GM19238 (cell line): ENCODE measurements around the gene FRRS1L.

Source experiments
- DNase-seq: peaks from one replicate; pipeline ENCODE4 v3.0.0; 2011; ENCODE audit warnings: low spot score; ENCODE audit not compliant: insufficient read length

The FRRS1L gene

GRCh38 chr9:109107402-109108240, 59.4 kb downstream of the FRRS1L start:
- no peak for DNase-seq

- DNase-seq = peak; percentile 11
Measured at GRCh38 chr9:109101810-109102209, 65.2 kb downstream of the FRRS1L start.

GRCh38 chr9:109101202-109101595, 65.8 kb downstream of the FRRS1L start:
- no peak for DNase-seq

GRCh38 chr9:109100543-109101201, 66.4 kb downstream of the FRRS1L start:
- DNase-seq = no peak

GRCh38 chr9:109098960-109099308, 68.1 kb downstream of the FRRS1L start:
- no peak for DNase-seq

GRCh38 chr9:109098171-109098959, 68.7 kb downstream of the FRRS1L start:
- no peak for DNase-seq

GRCh38 chr9:109097146-109097545, 69.9 kb downstream of the FRRS1L start:
- DNase-seq = no peak

GRCh38 chr9:109095321-109095720, 71.7 kb downstream of the FRRS1L start:
- no peak for DNase-seq

GRCh38 chr9:109094268-109094667, 72.8 kb downstream of the FRRS1L start:
- DNase-seq = no peak

- no peak for DNase-seq
Measured at GRCh38 chr9:109092587-109092986, 74.5 kb downstream of the FRRS1L start.

GRCh38 chr9:109092051-109092580, 74.9 kb downstream of the FRRS1L start:
- DNase-seq = no peak

- DNase-seq = no peak
Measured at GRCh38 chr9:109088221-109088620, 78.8 kb downstream of the FRRS1L start.

- no peak for DNase-seq
Measured at GRCh38 chr9:109087795-109088194, 79.3 kb downstream of the FRRS1L start.

- no peak for DNase-seq
Measured at GRCh38 chr9:109086221-109086620, 80.8 kb downstream of the FRRS1L start.

GRCh38 chr9:109085510-109085909, 81.5 kb downstream of the FRRS1L start:
- DNase-seq = no peak

- no peak for DNase-seq
Measured at GRCh38 chr9:109083813-109084405, 83.1 kb downstream of the FRRS1L start.

GRCh38 chr9:109083141-109083540, 83.9 kb downstream of the FRRS1L start:
- DNase-seq = no peak

- no peak for DNase-seq
Measured at GRCh38 chr9:109082091-109082620, 84.9 kb downstream of the FRRS1L start.
